Panc1 (cell line): ENCODE results near the gene C2CD2. TPM values are rescaled to one million over a fixed set of nuclear protein-coding genes. Genes with fewer than 3 reads are reported as not detected.

ENCODE experiments used
- ATAC-seq: fragments of 200-7000 bp; cut with Tn5 transposase; 2 replicates; pipeline ENCODE4 v1.9.1; 2020; ENCODE audit warnings: mild to moderate bottlenecking, moderate library complexity
- BruUV-seq: library from RNA; stranded (reverse); fragments of 400-500 nt; replicated peaks from 2 replicates; lab custom pipeline; 2021; lab: Mats Ljungman, UMichigan
- CTCF ChIA-PET: fragments of 300-600 bp; sonication (Branson Sonifier 250); formaldehyde crosslinking; loops from one replicate; lab custom pipeline; 2022; ENCODE audit warnings: antibody characterized with exemption; lab: Charles Lee
- POLR2A ChIA-PET: fragments of 300-600 bp; sonication (Branson Sonifier 250); formaldehyde crosslinking; loops from one replicate; lab custom pipeline; 2022; ENCODE audit warnings: antibody characterized with exemption; lab: Charles Lee
- DNase-seq: peaks from one replicate; pipeline ENCODE4 v3.0.0-alpha.2; 2010; ENCODE audit warnings: low read depth, low spot score
- H3K27ac ChIP-seq: 2 replicates; pipeline ENCODE4 v1.5.1; 2011; ENCODE audit warnings: mild to moderate bottlenecking, low read length, inconsistent platforms
- H3K27me3 ChIP-seq: fragments of 200-500 bp; sonication (Bioruptor generic); 2 replicates; pipeline ENCODE4 v1.6.0; 2014; ENCODE audit warnings: low read length, inconsistent platforms; ENCODE audit not compliant: control insufficient read depth, insufficient read depth
- H3K36me3 ChIP-seq: fragments of 200-500 bp; sonication (Bioruptor generic); 2 replicates; pipeline ENCODE4 v1.5.1; 2014; ENCODE audit warnings: inconsistent platforms, mild to moderate bottlenecking, low read length, moderate library complexity; ENCODE audit not compliant: control insufficient read depth, insufficient read depth
- H3K4me1 ChIP-seq: 2 replicates; pipeline ENCODE4 v1.5.1; 2011; ENCODE audit warnings: inconsistent platforms, mild to moderate bottlenecking, low read length, moderate library complexity; ENCODE audit not compliant: control insufficient read depth, insufficient read depth
- H3K4me3 ChIP-seq, 2 experiments: 2 replicates each; pipeline ENCODE4 v1.5.1; 2011 to 2012; ENCODE audit warnings: low read depth in 2 of 2, low read length in 2 of 2, mild to moderate bottlenecking in 2 of 2, inconsistent platforms in 1 of 2, moderate library complexity in 1 of 2
- H3K9me3 ChIP-seq: fragments of 200-500 bp; sonication (Bioruptor generic); 2 replicates; pipeline ENCODE4 v1.5.1; 2014; ENCODE audit warnings: low read depth, mild to moderate bottlenecking, inconsistent platforms, low read length, moderate library complexity; ENCODE audit not compliant: control insufficient read depth, insufficient read depth
- POLR2AphosphoS5 ChIP-seq: IDR thresholded peaks from 2 replicates; pipeline ENCODE4 v1.6.1; 2012; ENCODE audit warnings: mild to moderate bottlenecking, low read depth, low read length, moderate library complexity
- SIN3A ChIP-seq: IDR thresholded peaks from 2 replicates; pipeline ENCODE4 v1.6.1; 2012; ENCODE audit warnings: low read depth, mild to moderate bottlenecking, low read length, moderate library complexity, borderline replicate concordance; ENCODE audit not compliant: insufficient read depth
- TCF7L2 ChIP-seq: IDR thresholded peaks from 2 replicates; pipeline ENCODE4 v1.6.1; 2011; ENCODE audit warnings: mild to moderate bottlenecking, low read depth, low read length, inconsistent platforms
- in situ Hi-C: cut with HindIII; loops from 2 replicates; pipeline ENCODE4 v1.10.0; 2016; ENCODE audit warnings: low sequenced_read_pairs, low pct_unique_long_range_greater_than_20kb
- intact Hi-C: fragments of 100-400 bp; cut with micrococcal nuclease; formaldehyde crosslinking; loops from one replicate; pipeline ENCODE4 v1.10.0; 2022; ENCODE audit not compliant: unreplicated experiment
- total RNA-seq: library from RNA; stranded (reverse); gene quantifications from one replicate; pipeline ENCODE4 v1.2.1, GENCODE V29; 2021; ENCODE audit not compliant: unreplicated experiment
- TF ChIP-seq, protein P1 (sequence below), 2 experiments: IDR thresholded peaks; 2 replicates each; pipeline ENCODE4 v1.6.1; 2011 to 2012; ENCODE audit warnings: low read depth in 2 of 2, control low read depth in 1 of 2, low read length in 1 of 2, mild to moderate bottlenecking in 1 of 2, moderate library complexity in 1 of 2; ENCODE audit not compliant: insufficient read depth in 1 of 2
- TF ChIP-seq, protein P2 (sequence below): fragments of 450-650 bp; IDR thresholded peaks from 2 replicates; pipeline ENCODE4 v1.5.1; 2017; ENCODE audit warnings: mild to moderate bottlenecking

Gene C2CD2
- total RNA-seq, 1 experiment from 2014 or later, result 14.0 TPM

DNA sequence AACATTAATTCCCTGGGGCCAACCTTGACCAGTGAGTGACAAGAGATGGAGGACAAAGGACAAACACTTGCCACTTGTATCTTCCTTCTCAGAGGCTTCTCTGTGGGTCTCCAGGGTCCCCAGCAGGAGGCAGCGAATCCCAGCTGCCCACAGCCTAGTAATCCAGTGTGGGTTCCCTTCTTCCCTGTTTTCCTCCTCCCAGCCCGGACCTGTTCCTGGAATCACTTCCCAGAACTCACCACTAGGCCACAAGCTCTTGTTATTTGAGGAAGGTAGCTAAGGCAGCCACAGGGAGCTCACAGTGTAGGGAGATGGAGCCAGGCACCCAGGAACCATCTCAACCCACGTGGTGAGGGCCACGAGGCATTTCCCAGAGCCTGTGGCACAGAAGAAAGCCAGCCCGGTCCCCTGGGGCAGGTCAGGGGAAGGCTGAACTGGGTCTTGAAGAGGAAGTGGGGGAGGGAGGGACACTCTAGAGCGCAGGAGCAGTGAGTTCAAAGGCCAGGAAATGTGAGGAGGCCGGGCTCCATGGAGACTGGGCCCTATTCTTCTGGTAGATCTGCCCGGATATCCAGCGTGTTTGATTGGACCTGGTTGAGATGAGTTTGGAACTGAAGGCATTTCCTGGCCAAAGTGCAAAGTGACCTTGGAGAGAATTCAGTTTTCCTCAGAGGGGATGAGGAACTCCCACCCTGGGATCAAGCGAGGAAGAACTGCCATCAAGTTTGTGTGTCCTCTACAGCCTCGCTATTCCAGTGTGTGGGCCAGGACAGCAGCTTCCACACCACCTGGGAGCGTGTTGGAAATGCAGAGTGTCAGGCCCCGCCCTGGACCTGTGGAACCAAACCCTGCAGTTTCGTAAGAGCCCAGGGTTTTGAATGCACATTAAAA, 20.3 kb upstream of the C2CD2 start:
- CTCF ChIA-PET, result no interaction called here
- no peaks in the 10 kb centered on the region for H3K4me1 ChIP-seq
- no peaks in the 10 kb centered on the region for H3K36me3 ChIP-seq
- in situ Hi-C loops, result no loop called here
- H3K27ac ChIP-seq, result no peak overlapping the region
- POLR2A ChIA-PET, result no interaction called here
- ATAC-seq, result 0 out of 2 replicates have a peak, but pooled peaks have one; percentile 30
- TF ChIP-seq POLR2AphosphoS5, result no peak
- TF ChIP-seq, protein P1, sequence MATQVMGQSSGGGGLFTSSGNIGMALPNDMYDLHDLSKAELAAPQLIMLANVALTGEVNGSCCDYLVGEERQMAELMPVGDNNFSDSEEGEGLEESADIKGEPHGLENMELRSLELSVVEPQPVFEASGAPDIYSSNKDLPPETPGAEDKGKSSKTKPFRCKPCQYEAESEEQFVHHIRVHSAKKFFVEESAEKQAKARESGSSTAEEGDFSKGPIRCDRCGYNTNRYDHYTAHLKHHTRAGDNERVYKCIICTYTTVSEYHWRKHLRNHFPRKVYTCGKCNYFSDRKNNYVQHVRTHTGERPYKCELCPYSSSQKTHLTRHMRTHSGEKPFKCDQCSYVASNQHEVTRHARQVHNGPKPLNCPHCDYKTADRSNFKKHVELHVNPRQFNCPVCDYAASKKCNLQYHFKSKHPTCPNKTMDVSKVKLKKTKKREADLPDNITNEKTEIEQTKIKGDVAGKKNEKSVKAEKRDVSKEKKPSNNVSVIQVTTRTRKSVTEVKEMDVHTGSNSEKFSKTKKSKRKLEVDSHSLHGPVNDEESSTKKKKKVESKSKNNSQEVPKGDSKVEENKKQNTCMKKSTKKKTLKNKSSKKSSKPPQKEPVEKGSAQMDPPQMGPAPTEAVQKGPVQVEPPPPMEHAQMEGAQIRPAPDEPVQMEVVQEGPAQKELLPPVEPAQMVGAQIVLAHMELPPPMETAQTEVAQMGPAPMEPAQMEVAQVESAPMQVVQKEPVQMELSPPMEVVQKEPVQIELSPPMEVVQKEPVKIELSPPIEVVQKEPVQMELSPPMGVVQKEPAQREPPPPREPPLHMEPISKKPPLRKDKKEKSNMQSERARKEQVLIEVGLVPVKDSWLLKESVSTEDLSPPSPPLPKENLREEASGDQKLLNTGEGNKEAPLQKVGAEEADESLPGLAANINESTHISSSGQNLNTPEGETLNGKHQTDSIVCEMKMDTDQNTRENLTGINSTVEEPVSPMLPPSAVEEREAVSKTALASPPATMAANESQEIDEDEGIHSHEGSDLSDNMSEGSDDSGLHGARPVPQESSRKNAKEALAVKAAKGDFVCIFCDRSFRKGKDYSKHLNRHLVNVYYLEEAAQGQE (IDR thresholded peaks at IDR 0.05; ENCODE audit: insufficient read depth in 1 of 2, low read depth in 2 of 2, low read length in 1 of 2), result no peak
- TF ChIP-seq, protein P2, sequence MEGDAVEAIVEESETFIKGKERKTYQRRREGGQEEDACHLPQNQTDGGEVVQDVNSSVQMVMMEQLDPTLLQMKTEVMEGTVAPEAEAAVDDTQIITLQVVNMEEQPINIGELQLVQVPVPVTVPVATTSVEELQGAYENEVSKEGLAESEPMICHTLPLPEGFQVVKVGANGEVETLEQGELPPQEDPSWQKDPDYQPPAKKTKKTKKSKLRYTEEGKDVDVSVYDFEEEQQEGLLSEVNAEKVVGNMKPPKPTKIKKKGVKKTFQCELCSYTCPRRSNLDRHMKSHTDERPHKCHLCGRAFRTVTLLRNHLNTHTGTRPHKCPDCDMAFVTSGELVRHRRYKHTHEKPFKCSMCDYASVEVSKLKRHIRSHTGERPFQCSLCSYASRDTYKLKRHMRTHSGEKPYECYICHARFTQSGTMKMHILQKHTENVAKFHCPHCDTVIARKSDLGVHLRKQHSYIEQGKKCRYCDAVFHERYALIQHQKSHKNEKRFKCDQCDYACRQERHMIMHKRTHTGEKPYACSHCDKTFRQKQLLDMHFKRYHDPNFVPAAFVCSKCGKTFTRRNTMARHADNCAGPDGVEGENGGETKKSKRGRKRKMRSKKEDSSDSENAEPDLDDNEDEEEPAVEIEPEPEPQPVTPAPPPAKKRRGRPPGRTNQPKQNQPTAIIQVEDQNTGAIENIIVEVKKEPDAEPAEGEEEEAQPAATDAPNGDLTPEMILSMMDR, result no peak
- no peak for TF ChIP-seq SIN3A
- no peak for TF ChIP-seq TCF7L2
- no peak overlapping the region for H3K4me3 ChIP-seq
- intact Hi-C loops, result no loop called here
- no TSS peak for BruUV-seq
- H3K9me3 ChIP-seq, result no peaks in the 10 kb centered on the region
- DNase-seq, result no peak
- no peaks in the 10 kb centered on the region for H3K27me3 ChIP-seq

DNA sequence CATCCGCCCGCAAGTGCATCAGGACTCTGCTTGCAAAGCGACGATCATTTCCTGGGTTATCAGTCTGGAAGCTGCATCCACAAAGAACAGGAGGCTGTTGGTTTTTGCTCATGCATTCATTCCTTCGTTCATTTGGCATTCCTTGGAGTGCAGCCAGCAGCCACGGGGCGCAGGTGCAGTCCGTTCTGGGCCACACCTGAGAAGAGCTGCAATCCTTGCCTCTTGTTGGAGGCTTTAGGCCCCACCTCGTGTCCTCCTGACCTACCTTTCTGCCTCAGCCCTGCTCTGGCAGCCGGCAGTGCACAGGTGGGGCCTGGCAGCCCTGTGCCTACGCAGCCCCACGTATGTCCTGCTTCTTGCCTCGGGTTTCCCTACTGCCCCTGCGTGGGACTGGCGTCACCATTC, 19.6 kb upstream of the C2CD2 start:
- intact Hi-C loops (no loop called here), in situ Hi-C loops (no loop called here)
- H3K4me3 ChIP-seq, result no peak overlapping the region
- no peak for ATAC-seq
- no peaks in the 10 kb centered on the region for H3K9me3 ChIP-seq
- ChIA-PET POLR2A (no interaction called here), CTCF (no interaction called here)
- no peaks in the 10 kb centered on the region for H3K4me1 ChIP-seq
- no TSS peak for BruUV-seq
- no peak overlapping the region for H3K27ac ChIP-seq
- no peak for TF ChIP-seq POLR2AphosphoS5
- H3K27me3 ChIP-seq, result no peaks in the 10 kb centered on the region
- DNase-seq, result no peak
- no peaks in the 10 kb centered on the region for H3K36me3 ChIP-seq
